ENCODE data around the gene ITGA7.

The ITGA7 gene

GRCh38 chr12:55712700-55713415, 5.2 kb upstream of the ITGA7 start:
- H3K4me3 ChIP-seq (ENCODE audit: low read depth, low read length) = no peak overlapping the region
- no peak for DNase-seq (ENCODE audit: low read depth)
- no peak for TF ChIP-seq POLR2A (IDR thresholded peaks at IDR 0.05; ENCODE audit: extremely low read depth, insufficient read length)
- no peak for TF ChIP-seq MAX (IDR thresholded peaks at IDR 0.05; ENCODE audit: low read depth, low read length)
- no peak for TF ChIP-seq MYC (IDR thresholded peaks at IDR 0.05; ENCODE audit: low read depth, low read length)
- no peak for TF ChIP-seq CTCF (IDR thresholded peaks at IDR 0.05; ENCODE audit: low read depth, low read length)

- H3K4me3 ChIP-seq (ENCODE audit: low read depth, low read length) = no peak overlapping the region
- TF ChIP-seq MAX (IDR thresholded peaks at IDR 0.05; ENCODE audit: low read depth, low read length) (no peak), MYC (IDR thresholded peaks at IDR 0.05; ENCODE audit: low read depth, low read length) (no peak), CTCF (IDR thresholded peaks at IDR 0.05; ENCODE audit: low read depth, low read length) (no peak)
- no peak for DNase-seq (ENCODE audit: low read depth)
Observed at GRCh38 chr12:55711786-55712553, 4.3 kb upstream of the ITGA7 start.

GRCh38 chr12:55708695-55709233, 1.1 kb upstream of the ITGA7 start:
- DNase-seq (ENCODE audit: low read depth) = no peak
- TF ChIP-seq MYC (IDR thresholded peaks at IDR 0.05; ENCODE audit: low read depth, low read length) (no peak), POLR2A (IDR thresholded peaks at IDR 0.05; ENCODE audit: extremely low read depth, insufficient read length) (no peak), MAX (IDR thresholded peaks at IDR 0.05; ENCODE audit: low read depth, low read length) (no peak), CTCF (IDR thresholded peaks at IDR 0.05; ENCODE audit: low read depth, low read length) (no peak)
- no peak overlapping the region for H3K4me3 ChIP-seq (ENCODE audit: low read depth, low read length)

GRCh38 chr12:55707219-55707671, 459 bp downstream of the ITGA7 start:
- H3K4me3 ChIP-seq (ENCODE audit: low read depth, low read length) = no peak overlapping the region
- no peak for TF ChIP-seq POLR2A (IDR thresholded peaks at IDR 0.05; ENCODE audit: extremely low read depth, insufficient read length)
- no peak for TF ChIP-seq MAX (IDR thresholded peaks at IDR 0.05; ENCODE audit: low read depth, low read length)
- no peak for TF ChIP-seq MYC (IDR thresholded peaks at IDR 0.05; ENCODE audit: low read depth, low read length)
- TF ChIP-seq CTCF (IDR thresholded peaks at IDR 0.05; ENCODE audit: low read depth, low read length) = no peak
- peak; percentile 89 for DNase-seq (ENCODE audit: low read depth)

GRCh38 chr12:55706568-55707218, 1.0 kb downstream of the ITGA7 start:
- no peak overlapping the region for H3K4me3 ChIP-seq (ENCODE audit: low read depth, low read length)

More at GRCh38 chr12:55706568-55707218, 1.0 kb downstream of the ITGA7 start:
- no peak for DNase-seq (ENCODE audit: low read depth)
- TF ChIP-seq MYC (IDR thresholded peaks at IDR 0.05; ENCODE audit: low read depth, low read length) = no peak
- TF ChIP-seq MAX (IDR thresholded peaks at IDR 0.05; ENCODE audit: low read depth, low read length) = no peak
- no peak for TF ChIP-seq CTCF (IDR thresholded peaks at IDR 0.05; ENCODE audit: low read depth, low read length)
- no peak for TF ChIP-seq POLR2A (IDR thresholded peaks at IDR 0.05; ENCODE audit: extremely low read depth, insufficient read length)
